ENCODE data around the gene LCE1F.

The LCE1F gene

GRCh38 chr1:152774875-152775274 lies at the start of gene LCE1F:
Gene LCE1F, plus strand, starts transcription at chr1:152775140. Its CDS starts 1,232 bp downstream, at chr1:152776372.
- no peak for FAIRE-seq

- no peak for FAIRE-seq
These were observed 49.7 kb upstream of the LCE1F start for GRCh38 chr1:152725261-152725660.

DNA sequence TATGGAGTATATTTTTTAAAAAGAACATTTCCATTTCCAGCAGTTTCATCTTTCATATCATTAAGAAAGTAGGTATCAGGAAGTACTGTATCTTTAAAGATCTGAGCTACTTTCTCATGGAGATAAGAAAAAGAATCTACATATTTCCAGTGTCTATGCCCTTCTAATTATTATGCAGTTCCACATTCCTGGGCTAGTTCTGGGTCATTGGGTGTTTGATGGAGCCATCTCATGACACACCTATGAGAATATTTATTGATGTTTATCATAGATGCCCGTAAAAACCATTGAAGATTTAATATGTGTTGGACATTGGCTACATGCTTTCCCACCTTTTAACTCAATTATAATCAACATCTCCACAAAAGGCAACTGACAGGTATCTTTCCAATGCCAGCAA lies 46.0 kb upstream of the LCE1F start:
- FAIRE-seq = no peak

DNA sequence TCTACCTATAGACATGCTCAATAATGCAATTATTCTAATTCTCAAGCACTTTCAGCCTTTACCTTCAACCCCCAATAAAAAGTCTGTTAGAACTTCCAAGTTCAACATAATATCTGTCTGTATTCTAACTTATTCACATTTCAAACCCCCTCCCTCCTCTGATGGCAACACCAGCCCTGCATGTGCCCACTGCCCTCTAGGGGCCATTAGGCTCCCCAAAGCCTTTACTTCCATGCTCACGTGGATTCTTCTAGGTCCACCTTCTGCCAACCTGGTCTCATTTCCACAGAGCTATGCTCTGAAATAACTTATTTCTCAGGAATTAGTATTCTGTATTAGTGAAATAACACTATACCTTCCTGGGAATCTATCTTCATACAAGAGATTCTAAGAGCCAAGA lies 39.3 kb upstream of the LCE1F start:
- no peak for FAIRE-seq

DNA sequence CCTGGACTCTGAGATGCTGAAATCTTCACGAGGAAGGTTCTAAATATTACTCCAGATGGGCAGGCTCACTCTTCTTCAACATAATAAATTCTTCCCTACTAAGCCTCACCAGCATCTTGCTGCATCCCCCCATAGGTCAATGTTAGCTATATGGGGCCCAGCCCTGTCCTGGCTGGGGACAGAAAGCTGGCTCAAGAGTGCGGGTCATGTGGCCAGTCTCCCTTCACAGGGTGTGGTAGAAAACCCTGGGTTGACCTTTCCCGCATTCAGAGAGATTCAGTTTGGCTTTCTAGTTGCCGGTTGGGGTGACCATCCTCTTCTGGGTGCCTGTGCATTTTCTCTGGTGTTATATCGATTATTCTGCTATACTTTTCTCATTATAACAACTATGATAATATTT lies 36.9 kb upstream of the LCE1F start:
- FAIRE-seq = no peak

GRCh38 chr1:152739841-152740240 lies 35.1 kb upstream of the LCE1F start:
- no peak for FAIRE-seq

GRCh38 chr1:152741656-152742055 lies 33.3 kb upstream of the LCE1F start:
- no peak for FAIRE-seq

- FAIRE-seq = no peak
These were observed 31.4 kb upstream of the LCE1F start for GRCh38 chr1:152743371-152744145.

DNA sequence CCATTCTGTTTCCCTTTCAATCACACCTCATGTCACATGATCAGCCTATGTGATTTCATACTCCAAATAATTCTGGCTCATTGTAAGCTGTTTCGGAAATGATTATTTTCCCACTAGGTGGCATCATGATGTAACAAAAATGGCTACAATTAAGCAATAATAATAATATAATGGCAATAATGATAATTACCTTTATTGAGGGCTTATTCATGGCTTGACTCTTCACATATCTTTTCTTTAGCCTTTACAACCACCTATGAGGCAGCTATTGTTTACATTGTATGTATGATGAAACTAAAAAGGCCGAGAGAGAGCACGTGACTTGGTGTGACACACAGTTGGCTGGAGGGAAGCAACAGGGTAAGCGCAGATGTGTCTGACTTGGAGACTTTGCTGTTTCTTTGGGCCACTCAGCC lies 29.6 kb upstream of the LCE1F start:
- no peak for FAIRE-seq

DNA sequence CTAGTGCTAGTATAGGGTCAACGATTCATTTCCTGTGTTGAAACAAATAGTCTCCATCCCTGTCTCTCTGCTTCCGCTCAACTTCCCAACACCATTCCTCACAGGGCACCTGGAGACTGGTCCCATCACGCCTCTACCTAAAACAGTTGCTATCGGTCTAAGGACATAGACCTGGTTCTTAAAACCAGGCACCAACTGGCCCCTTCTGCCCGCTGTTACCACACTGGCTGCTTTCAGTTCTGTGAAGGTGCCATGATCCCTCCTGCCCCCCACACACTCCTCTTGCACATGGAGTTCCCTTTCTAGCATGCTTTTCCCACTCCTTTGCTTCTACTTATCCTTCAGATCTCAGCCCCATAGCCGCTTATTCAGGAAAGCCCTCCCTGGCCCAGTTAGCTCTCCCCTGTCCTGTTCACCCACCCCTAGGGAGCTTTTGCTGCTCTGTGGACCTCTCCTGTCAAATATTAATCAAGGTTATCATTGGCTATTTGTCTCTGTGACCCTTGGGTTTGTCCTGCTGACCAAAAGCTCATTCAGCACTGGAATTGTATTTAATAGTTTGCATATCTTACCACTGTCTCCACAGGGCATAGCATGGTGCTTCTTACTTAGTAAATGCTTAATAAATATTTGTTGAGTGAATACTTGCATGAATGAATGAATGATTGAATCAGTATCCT lies 29.0 kb upstream of the LCE1F start:
- FAIRE-seq = no peak

DNA sequence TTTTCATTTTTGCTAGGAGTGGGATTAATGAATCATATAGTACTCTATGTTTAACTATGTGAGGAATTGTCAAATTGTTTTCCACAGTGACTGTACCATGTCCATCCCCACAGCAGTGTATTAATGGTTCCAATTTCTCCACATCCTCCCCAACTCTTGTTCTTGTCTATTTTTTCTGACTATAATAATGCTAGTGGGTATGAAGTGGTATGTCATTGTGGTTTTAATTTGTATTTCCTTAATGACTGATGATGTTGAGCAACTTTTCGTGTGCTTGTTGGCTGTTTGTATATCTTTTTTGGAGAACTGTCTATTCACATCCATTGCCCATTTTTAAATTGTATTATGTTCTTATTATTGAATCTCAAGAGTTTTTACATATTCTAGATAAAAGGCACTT lies 27.1 kb upstream of the LCE1F start:
- no peak for FAIRE-seq

- FAIRE-seq = no peak
These were observed 22.7 kb upstream of the LCE1F start for GRCh38 chr1:152752225-152752624.

GRCh38 chr1:152753586-152753985 lies 21.4 kb upstream of the LCE1F start:
- FAIRE-seq = no peak

DNA sequence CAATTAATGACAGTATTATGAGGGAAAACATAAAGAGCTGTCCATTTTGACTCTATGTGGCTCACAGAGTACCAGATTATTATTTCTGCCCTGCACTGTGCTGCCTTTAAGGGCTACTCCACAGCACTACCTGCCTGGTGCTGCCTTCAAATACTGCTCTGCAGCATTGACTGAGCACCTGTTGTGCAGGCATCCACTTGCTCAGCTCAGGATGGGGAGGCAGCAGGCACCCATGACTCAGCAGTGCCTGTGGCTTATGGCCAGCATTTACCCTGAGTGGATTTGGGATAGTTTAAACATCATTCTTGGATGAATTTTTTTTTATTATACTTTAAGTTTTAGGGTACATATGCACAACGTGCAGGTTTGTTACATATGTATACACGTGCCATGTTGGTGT lies 18.1 kb upstream of the LCE1F start:
- FAIRE-seq = no peak

DNA sequence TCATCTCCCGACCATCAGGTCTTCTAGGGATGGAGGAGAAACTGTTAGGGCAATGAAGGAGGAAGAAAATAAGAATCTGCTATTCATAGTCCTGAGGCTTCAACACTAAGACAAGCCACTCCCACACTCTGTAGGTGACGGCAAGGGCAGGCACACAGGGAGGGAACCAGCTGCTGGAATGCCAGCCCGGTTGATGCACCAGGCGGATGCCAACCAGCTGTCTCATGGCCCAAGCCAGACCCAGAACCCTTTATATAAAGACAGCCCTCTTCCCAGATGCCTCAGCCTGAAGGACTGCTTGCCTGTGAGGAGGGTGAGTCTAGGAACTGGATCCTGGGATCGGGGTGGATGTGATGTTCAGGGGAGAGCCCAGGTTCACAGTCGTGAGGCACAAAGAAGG lies 17.2 kb upstream of the LCE1F start, which contains the start of gene KPRP:
KPRP (plus strand) TSS at position 279 of the 400 bp plus-strand sequence. CDS start 1,564 bp downstream, outside the sequence.
- no peak for FAIRE-seq

GRCh38 chr1:152758636-152759035 lies 16.3 kb upstream of the LCE1F start:
- no peak for FAIRE-seq

DNA sequence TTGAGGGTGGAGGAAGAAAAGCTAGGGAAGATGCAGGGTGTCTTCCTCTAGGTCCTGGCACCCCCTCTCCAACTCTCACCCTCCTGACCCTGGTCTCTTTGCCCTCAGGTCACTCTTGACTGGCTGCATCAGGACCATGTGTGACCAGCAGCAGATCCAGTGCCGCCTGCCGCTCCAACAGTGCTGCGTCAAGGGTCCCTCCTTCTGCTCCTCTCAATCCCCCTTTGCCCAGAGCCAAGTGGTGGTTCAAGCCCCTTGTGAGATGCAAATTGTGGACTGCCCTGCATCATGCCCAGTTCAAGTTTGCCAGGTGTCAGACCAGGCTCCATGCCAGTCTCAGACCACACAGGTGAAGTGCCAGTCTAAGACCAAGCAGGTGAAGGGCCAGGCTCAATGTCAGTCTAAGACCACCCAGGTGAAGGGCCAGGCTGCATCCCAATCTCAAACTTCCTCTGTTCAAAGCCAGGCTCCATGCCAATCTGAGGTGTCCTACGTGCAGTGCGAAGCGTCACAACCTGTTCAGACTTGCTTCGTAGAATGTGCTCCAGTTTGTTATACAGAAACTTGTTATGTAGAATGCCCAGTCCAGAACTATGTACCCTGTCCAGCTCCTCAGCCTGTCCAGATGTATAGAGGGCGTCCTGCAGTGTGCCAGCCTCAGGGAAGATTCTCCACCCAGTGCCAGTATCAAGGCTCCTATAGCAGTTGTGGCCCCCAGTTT lies 15.3 kb upstream of the LCE1F start:
- no peak for FAIRE-seq

DNA sequence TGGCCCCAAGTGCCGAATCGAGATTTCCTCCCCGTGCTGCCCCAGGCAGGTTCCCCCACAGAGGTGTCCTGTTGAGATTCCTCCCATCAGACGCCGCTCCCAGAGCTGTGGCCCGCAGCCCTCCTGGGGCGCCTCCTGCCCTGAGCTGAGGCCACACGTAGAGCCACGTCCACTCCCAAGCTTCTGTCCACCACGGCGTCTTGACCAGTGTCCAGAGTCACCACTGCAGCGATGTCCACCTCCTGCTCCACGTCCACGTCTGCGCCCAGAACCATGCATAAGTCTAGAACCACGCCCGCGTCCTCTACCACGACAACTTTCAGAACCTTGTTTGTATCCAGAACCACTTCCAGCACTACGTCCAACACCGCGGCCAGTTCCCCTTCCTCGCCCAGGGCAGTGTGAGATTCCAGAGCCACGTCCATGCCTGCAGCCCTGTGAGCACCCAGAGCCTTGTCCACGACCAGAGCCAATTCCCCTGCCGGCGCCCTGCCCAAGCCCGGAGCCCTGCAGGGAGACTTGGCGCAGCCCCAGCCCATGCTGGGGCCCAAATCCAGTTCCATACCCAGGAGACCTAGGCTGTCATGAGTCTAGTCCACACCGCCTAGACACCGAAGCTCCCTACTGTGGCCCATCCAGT lies 14.3 kb upstream of the LCE1F start:
- FAIRE-seq = no peak

DNA sequence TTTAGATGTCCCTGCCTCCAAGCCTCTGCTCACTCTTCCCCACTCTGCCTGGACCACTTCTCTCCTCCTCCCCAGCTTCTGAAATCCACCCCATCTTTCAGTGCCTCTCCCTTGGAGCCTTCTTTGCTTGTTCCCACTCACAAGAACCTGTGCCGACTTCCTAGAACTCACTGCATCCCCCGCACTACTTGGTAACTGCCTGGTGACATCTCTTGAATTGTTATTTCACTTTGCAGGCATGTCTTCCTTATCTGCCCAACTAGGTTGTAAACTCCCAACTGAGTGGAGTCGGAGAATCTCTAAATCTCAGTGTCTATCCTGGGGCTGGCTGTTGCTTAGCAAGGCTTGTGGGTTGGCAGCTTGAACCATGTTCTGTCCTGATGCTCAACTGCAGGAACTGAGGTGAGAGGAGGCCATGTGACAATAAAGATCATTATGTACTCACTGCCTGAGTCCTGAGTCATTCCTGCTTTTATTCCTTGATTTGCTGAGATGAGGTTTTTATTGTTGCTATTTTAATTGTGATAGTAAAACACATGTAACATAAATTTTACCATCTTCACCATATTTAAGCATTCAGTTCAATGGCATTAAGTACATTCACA lies 13.2 kb upstream of the LCE1F start:
- no peak for FAIRE-seq

- FAIRE-seq = no peak
These were observed 6.0 kb upstream of the LCE1F start for GRCh38 chr1:152768847-152769533.

- FAIRE-seq = no peak
These were observed 4.5 kb upstream of the LCE1F start for GRCh38 chr1:152770411-152770810.

GRCh38 chr1:152776361-152776760 lies 1.4 kb downstream of the LCE1F start:
- no peak for FAIRE-seq
